Measurements from ENCODE around the gene LIPT2. TPM values are rescaled to one million over a fixed set of nuclear protein-coding genes. Genes with fewer than 3 reads are reported as not detected.

Gene LIPT2
- total RNA-seq, 1 experiment from 2014 or later: 9.3 TPM

- DNase-seq (ENCODE audit: low spot score) (no peak), ATAC-seq (peak; percentile 47)
- ChIA-PET CTCF (interaction anchor here (1.2 to 2.3 kb wide), 6 partner anchors 9 to 258 kb away, joined by 3 to 10 read pairs (median 8); no protein-coding TSS in a partner anchor), POLR2A (interaction anchor here (0.9 kb wide), 1 partner anchor 45 kb away, joined by 3 read pairs; no protein-coding TSS in a partner anchor)
- Mint-ChIP-seq H3K4me1 (peaks cover 17% of the 10 kb centered on the region), H3K27me3 (ENCODE audit: low read depth) (no peaks in the 10 kb centered on the region), H3K4me3 (no peak overlapping the region), H3K27ac (no peak overlapping the region), H3K9me3 (peaks cover 19% of the 10 kb centered on the region), H3K36me3 (no peaks in the 10 kb centered on the region)
- TF ChIP-seq NR2C2 (CRISPR knock-in tag; IDR thresholded peaks at IDR 0.05) (no peak), E2F1 (CRISPR knock-in tag; IDR thresholded peaks at IDR 0.05) (no peak), RORB (CRISPR knock-in tag; IDR thresholded peaks at IDR 0.05) (no peak), FOXJ3 (CRISPR knock-in tag; IDR thresholded peaks at IDR 0.05; ENCODE audit: borderline replicate concordance) (no peak), GTF2I (CRISPR knock-in tag; conservative IDR thresholded peaks at IDR 0.05) (no peak), GABPB1 (CRISPR knock-in tag; IDR thresholded peaks at IDR 0.05) (no peak), SMAD3 (CRISPR knock-in tag; IDR thresholded peaks at IDR 0.05; ENCODE audit: borderline replicate concordance) (no peak), NFE2L1 (CRISPR knock-in tag; IDR thresholded peaks at IDR 0.05) (no peak), NFATC4 (CRISPR knock-in tag; IDR thresholded peaks at IDR 0.05) (no peak), STAT6 (CRISPR knock-in tag; conservative IDR thresholded peaks at IDR 0.05; ENCODE audit: low read depth) (no peak), ZBTB43 (CRISPR knock-in tag; IDR thresholded peaks at IDR 0.05) (no peak), MAX (CRISPR knock-in tag; IDR thresholded peaks at IDR 0.05) (no peak), CDX4 (CRISPR knock-in tag; IDR thresholded peaks at IDR 0.05; ENCODE audit: borderline replicate concordance) (no peak), TEAD4 (CRISPR knock-in tag; IDR thresholded peaks at IDR 0.05) (no peak), FOXP1 (CRISPR knock-in tag; IDR thresholded peaks at IDR 0.05; ENCODE audit: borderline replicate concordance) (no peak), AFF4 (CRISPR knock-in tag; IDR thresholded peaks at IDR 0.05; ENCODE audit: borderline replicate concordance) (no peak), E2F4 (CRISPR knock-in tag; IDR thresholded peaks at IDR 0.05; ENCODE audit: borderline replicate concordance, low read depth) (no peak), ZBTB21 (CRISPR knock-in tag; IDR thresholded peaks at IDR 0.05; ENCODE audit: borderline replicate concordance) (no peak)
These were observed 49.2 kb downstream of the LIPT2 start for GRCh38 chr11:74444173-74444826.
